HepG2 (cell line): ENCODE data around the gene ZNF184. TPM values are rescaled to one million over a fixed set of nuclear protein-coding genes. Genes with fewer than 3 reads are reported as not detected.

ENCODE experiments used
- ARHGAP35 ChIP-seq: sonication (generic); formaldehyde crosslinking; IDR thresholded peaks from 2 replicates; pipeline ENCODE4 v1.9.0; 2022; ENCODE audit warnings: mild to moderate bottlenecking, inconsistent platforms, moderate library complexity, missing genetic modification reagents, borderline replicate concordance
- CHD4 ChIP-seq: fragments of 200-600 bp; sonication (generic); IDR thresholded peaks from 2 replicates; pipeline ENCODE4 v1.7.0; 2017; ENCODE audit warnings: mild to moderate bottlenecking, low read length, borderline replicate concordance
- DNMT1 ChIP-seq: sonication (generic); formaldehyde crosslinking; IDR thresholded peaks from 2 replicates; pipeline ENCODE4 v1.5.1; 2020; ENCODE audit warnings: mild to moderate bottlenecking, missing genetic modification reagents
- ERF ChIP-seq: IDR thresholded peaks from 2 replicates; pipeline ENCODE4 v1.6.1; 2018; ENCODE audit warnings: missing biosample characterization, missing genetic modification reagents
- FOXP4 ChIP-seq: sonication (generic); formaldehyde crosslinking; IDR thresholded peaks from 2 replicates; pipeline ENCODE4 v1.4.0; 2020; ENCODE audit warnings: missing genetic modification reagents
- HDAC1 ChIP-seq: sonication (generic); formaldehyde crosslinking; IDR thresholded peaks from 2 replicates; pipeline ENCODE4 v1.5.1; 2020; ENCODE audit warnings: mild to moderate bottlenecking, missing genetic modification reagents
- HOXA3 ChIP-seq: sonication (generic); formaldehyde crosslinking; IDR thresholded peaks from 2 replicates; pipeline ENCODE4 v1.5.0; 2020; ENCODE audit warnings: missing genetic modification reagents
- KDM2A ChIP-seq: sonication (generic); formaldehyde crosslinking; IDR thresholded peaks from 2 replicates; pipeline ENCODE4 v1.4.0; 2020; ENCODE audit warnings: low read depth, missing genetic modification reagents, borderline replicate concordance
- PPARG ChIP-seq: conservative IDR thresholded peaks from 2 replicates; pipeline ENCODE4 v1.6.1; 2016; ENCODE audit warnings: missing biosample characterization, missing genetic modification reagents
- PRPF4 ChIP-seq: fragments of 200-400 bp; formaldehyde crosslinking; IDR thresholded peaks from 2 replicates; pipeline ENCODE4 v1.6.1; 2016; ENCODE audit warnings: low read length, low read depth; ENCODE audit not compliant: poor library complexity, severe bottlenecking
- STAT5B ChIP-seq: sonication (generic); formaldehyde crosslinking; IDR thresholded peaks from 2 replicates; pipeline ENCODE4 v1.4.0; 2020; ENCODE audit warnings: missing genetic modification reagents
- SYNCRIP ChIP-seq: fragments of 200-400 bp; formaldehyde crosslinking; IDR thresholded peaks from 2 replicates; pipeline ENCODE4 v1.6.1; 2018; ENCODE audit warnings: mild to moderate bottlenecking, low read depth, low read length; ENCODE audit not compliant: insufficient read depth
- YY1 ChIP-seq: IDR thresholded peaks from 2 replicates; pipeline ENCODE4 v1.6.1; 2011; ENCODE audit warnings: low read length, low read depth, moderate library complexity, mild to moderate bottlenecking; ENCODE audit not compliant: insufficient read depth, insufficient replicate concordance
- ZBTB10 ChIP-seq: sonication (generic); formaldehyde crosslinking; IDR thresholded peaks from 2 replicates; pipeline ENCODE4 v1.4.0; 2020; ENCODE audit warnings: missing genetic modification reagents, borderline replicate concordance
- ZMYM3 ChIP-seq: sonication (generic); formaldehyde crosslinking; IDR thresholded peaks from 2 replicates; pipeline ENCODE4 v1.5.1; 2020; ENCODE audit warnings: mild to moderate bottlenecking, missing genetic modification reagents
- ZNF180 ChIP-seq: sonication (generic); formaldehyde crosslinking; IDR thresholded peaks from 2 replicates; pipeline ENCODE4 v1.4.0; 2020; ENCODE audit warnings: low read depth, missing genetic modification reagents, borderline replicate concordance
- ZNF232 ChIP-seq: sonication (generic); formaldehyde crosslinking; IDR thresholded peaks from 2 replicates; pipeline ENCODE4 v1.4.0; 2020; ENCODE audit warnings: missing genetic modification reagents, borderline replicate concordance
- ZNF234 ChIP-seq: sonication (generic); formaldehyde crosslinking; conservative IDR thresholded peaks from 2 replicates; pipeline ENCODE4 v1.5.1; 2020; ENCODE audit warnings: mild to moderate bottlenecking, missing genetic modification reagents
- ZSCAN21 ChIP-seq: sonication (generic); formaldehyde crosslinking; IDR thresholded peaks from 2 replicates; pipeline ENCODE4 v1.8.0; 2022; ENCODE audit warnings: mild to moderate bottlenecking, missing genetic modification reagents, moderate library complexity, borderline replicate concordance
- polyA plus RNA-seq, 8 experiments: library from polyadenylated mRNA; depleted of rRNA in 3 of 8; stranded (reverse) in 7 of 8; unstranded in 1 of 8; fragments of >200 nt; fragmentation: Illumina TruSeq in 4 of 8; extraction: Trizol in 4 of 8; gene quantifications; 2 replicates each; pipeline versions ENCODE4 v1.2.1 to v1.2.3, GENCODE V29; 2011 to 2016; ENCODE audit warnings: low read depth in 4 of 8, missing spikeins in 1 of 8, mixed read lengths in 1 of 8; ENCODE audit not compliant: insufficient read depth in 1 of 8
- total RNA-seq, 5 experiments: library from RNA; depleted of rRNA; stranded (reverse); fragments of >200 nt; fragmentation: Illumina TruSeq; extraction: Trizol; gene quantifications; 2 replicates each; pipeline ENCODE4 v1.2.3, GENCODE V29; 2016; ENCODE audit warnings: low read depth in 1 of 5
- TF ChIP-seq, protein P1 (sequence below): sonication (generic); formaldehyde crosslinking; IDR thresholded peaks from 2 replicates; pipeline ENCODE4 v1.5.0; 2020; ENCODE audit warnings: mild to moderate bottlenecking, low read depth, missing genetic modification reagents, borderline replicate concordance
- TF ChIP-seq, protein P2 (sequence below): sonication (generic); formaldehyde crosslinking; IDR thresholded peaks from 2 replicates; pipeline ENCODE4 v1.8.1; 2023; ENCODE audit warnings: missing genetic modification reagents, mild to moderate bottlenecking, borderline replicate concordance
- TF ChIP-seq, protein P3 (sequence below): sonication (generic); formaldehyde crosslinking; IDR thresholded peaks from 2 replicates; pipeline ENCODE4 v1.4.0; 2020; ENCODE audit warnings: missing genetic modification reagents, mild to moderate bottlenecking, borderline replicate concordance

The ZNF184 gene
- total and polyA plus RNA-seq, 2 of the 13 experiments (the other 11 are each of a cell fraction or from before 2014, with no cell fraction given), result 2.1 to 10.1 TPM

DNA sequence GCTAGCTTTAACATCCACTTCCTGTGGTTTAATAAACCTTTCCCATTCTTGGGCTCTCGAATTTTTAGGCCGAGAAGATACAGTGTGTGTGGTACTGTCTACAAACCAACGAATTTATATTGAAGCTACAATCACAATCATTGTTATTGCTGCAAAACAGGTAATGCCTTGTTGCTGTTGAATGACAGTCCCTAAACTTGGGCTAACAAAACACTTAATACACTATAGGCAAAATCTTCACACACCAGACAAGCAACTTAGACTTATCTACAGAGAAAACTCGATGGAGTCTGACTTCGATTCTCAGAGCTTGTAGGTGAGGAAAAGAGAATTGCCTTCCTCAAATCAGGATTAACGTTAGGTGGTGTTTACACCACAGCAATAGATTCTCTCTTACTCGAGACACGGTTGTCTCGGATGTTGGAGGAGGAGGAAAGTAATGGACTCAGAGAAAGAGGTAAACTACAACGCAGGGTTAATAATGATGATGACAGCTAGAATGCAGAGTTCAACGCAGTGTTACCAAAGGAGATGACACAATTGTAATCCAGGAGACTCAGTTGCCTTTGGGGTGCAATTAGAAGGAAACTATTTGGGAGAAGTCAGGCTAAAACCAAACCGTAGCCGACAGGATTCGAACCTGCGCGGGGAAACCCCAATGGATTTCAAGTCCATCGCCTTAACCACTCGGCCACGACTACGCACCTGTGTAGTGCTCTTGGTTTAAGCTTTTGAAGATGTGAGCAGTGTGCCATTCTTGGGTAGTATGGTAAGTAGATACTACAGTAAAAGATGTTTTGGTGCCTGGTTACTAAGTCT lies 32.5 kb upstream of the ZNF184 start (continued):
- TF ChIP-seq ZNF180 (no peak), HOXA3 (CRISPR knock-in tag) (peak; percentile 70), SYNCRIP (no peak), ERF (CRISPR knock-in tag) (peak; percentile 78; the same call in 1 of the 2 replicates), FOXP4 (CRISPR knock-in tag) (peak; percentile 64), CHD4 (peak; percentile 63; the same call in 1 of the 2 replicates), ZBTB10 (CRISPR knock-in tag) (peak; percentile 86; the same call in 1 of the 2 replicates), ZMYM3 (CRISPR knock-in tag) (0 out of 2 replicates have a peak, but pooled peaks have one; percentile 27), ZNF232 (CRISPR knock-in tag) (peak; percentile 71; the same call in 1 of the 2 replicates), STAT5B (CRISPR knock-in tag) (peak; percentile 40; the same call in 1 of the 2 replicates), KDM2A (CRISPR knock-in tag) (peak; percentile 70; the same call in 1 of the 2 replicates), ZSCAN21 (CRISPR knock-in tag) (peak; percentile 50; the same call in 1 of the 2 replicates), PRPF4 (peak; percentile 66), ARHGAP35 (CRISPR knock-in tag) (no peak), DNMT1 (CRISPR knock-in tag) (no peak), PPARG (CRISPR knock-in tag) (peak; percentile 55; the same call in 1 of the 2 replicates), YY1 (peak; percentile 50), HDAC1 (CRISPR knock-in tag) (peak; percentile 39; the same call in 1 of the 2 replicates), ZNF234 (CRISPR knock-in tag) (no peak)
- TF ChIP-seq, protein P1, sequence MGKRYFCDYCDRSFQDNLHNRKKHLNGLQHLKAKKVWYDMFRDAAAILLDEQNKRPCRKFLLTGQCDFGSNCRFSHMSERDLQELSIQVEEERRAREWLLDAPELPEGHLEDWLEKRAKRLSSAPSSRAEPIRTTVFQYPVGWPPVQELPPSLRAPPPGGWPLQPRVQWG (CRISPR knock-in tag), result no peak
- TF ChIP-seq, protein P2, sequence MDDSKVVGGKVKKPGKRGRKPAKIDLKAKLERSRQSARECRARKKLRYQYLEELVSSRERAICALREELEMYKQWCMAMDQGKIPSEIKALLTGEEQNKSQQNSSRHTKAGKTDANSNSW (CRISPR knock-in tag), result no peak
- TF ChIP-seq, protein P3, sequence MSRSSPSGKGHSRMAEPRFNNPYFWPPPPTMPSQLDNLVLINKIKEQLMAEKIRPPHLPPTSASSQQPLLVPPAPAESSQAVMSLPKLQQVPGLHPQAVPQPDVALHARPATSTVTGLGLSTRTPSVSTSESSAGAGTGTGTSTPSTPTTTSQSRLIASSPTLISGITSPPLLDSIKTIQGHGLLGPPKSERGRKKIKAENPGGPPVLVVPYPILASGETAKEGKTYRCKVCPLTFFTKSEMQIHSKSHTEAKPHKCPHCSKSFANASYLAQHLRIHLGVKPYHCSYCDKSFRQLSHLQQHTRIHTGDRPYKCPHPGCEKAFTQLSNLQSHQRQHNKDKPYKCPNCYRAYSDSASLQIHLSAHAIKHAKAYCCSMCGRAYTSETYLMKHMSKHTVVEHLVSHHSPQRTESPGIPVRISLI (CRISPR knock-in tag), result peak; percentile 43; the same call in 1 of the 2 replicates
